SK-N-SH treated with all-trans-retinoic acid at 6 μM for 48 hours (cell line): ENCODE data around the gene DHX58.

ENCODE experiments used
- ATAC-seq: fragments of 200-7000 bp; cut with Tn5 transposase; 3 replicates; pipeline ENCODE4 v1.9.1; 2020; ENCODE audit warnings: mild to moderate bottlenecking, moderate library complexity
- BACH2 ChIP-seq: fragments of 250-450 bp; sonication (Bioruptor Pico); IDR thresholded peaks from 2 replicates; pipeline ENCODE4 v1.9.0; 2021; ENCODE audit warnings: mild to moderate bottlenecking, borderline replicate concordance
- CREB5 ChIP-seq: fragments of 250-450 bp; sonication (Bioruptor Pico); IDR thresholded peaks from 2 replicates; pipeline ENCODE4 v1.5.1; 2020; ENCODE audit warnings: low read depth, mild to moderate bottlenecking, moderate library complexity
- CSDC2 ChIP-seq: fragments of 250-450 bp; sonication (Bioruptor Pico); IDR thresholded peaks from 2 replicates; pipeline ENCODE4 v1.5.0; 2020; ENCODE audit warnings: mild to moderate bottlenecking, moderate library complexity
- ESRRG ChIP-seq: fragments of 250-450 bp; sonication (Bioruptor Pico); IDR thresholded peaks from 2 replicates; pipeline ENCODE4 v1.6.1; 2021; ENCODE audit warnings: mild to moderate bottlenecking
- GLIS3 ChIP-seq: fragments of 250-450 bp; sonication (Bioruptor Pico); IDR thresholded peaks from 2 replicates; pipeline ENCODE4 v1.5.0; 2020; ENCODE audit warnings: mild to moderate bottlenecking, moderate library complexity
- ISL1 ChIP-seq: fragments of 250-450 bp; sonication (Bioruptor Pico); IDR thresholded peaks from 2 replicates; pipeline ENCODE4 v2.1.2; 2022; ENCODE audit warnings: mild to moderate bottlenecking, moderate library complexity
- OSR1 ChIP-seq: fragments of 250-450 bp; sonication (Bioruptor Pico); IDR thresholded peaks from 2 replicates; pipeline ENCODE4 v1.8.0; 2022; ENCODE audit warnings: moderate library complexity, mild to moderate bottlenecking, inconsistent platforms
- PATZ1 ChIP-seq: fragments of 250-450 bp; sonication (Bioruptor Pico); IDR thresholded peaks from 2 replicates; pipeline ENCODE4 v1.8.0; 2020; ENCODE audit warnings: mild to moderate bottlenecking, moderate library complexity, borderline replicate concordance
- POU6F1 ChIP-seq: fragments of 250-450 bp; sonication (Bioruptor Pico); IDR thresholded peaks from 2 replicates; pipeline ENCODE4 v1.8.0; 2021; ENCODE audit warnings: low read depth, mild to moderate bottlenecking, moderate library complexity, borderline replicate concordance
- PPARA ChIP-seq: fragments of 250-450 bp; sonication (Bioruptor Pico); IDR thresholded peaks from 2 replicates; pipeline ENCODE4 v1.5.0; 2020; ENCODE audit warnings: mild to moderate bottlenecking, borderline replicate concordance
- RARB ChIP-seq: fragments of 250-450 bp; sonication (Bioruptor Pico); IDR thresholded peaks from 2 replicates; pipeline ENCODE4 v1.8.0; 2021; ENCODE audit warnings: mild to moderate bottlenecking, moderate library complexity
- SNAI2 ChIP-seq: fragments of 250-450 bp; sonication (Bioruptor Pico); IDR thresholded peaks from 2 replicates; pipeline ENCODE4 v1.5.0; 2020; ENCODE audit warnings: mild to moderate bottlenecking, moderate library complexity
- TCF4 ChIP-seq: fragments of 250-450 bp; sonication (Bioruptor Pico); IDR thresholded peaks from 2 replicates; pipeline ENCODE4 v1.8.0; 2021; ENCODE audit warnings: mild to moderate bottlenecking, moderate library complexity, borderline replicate concordance
- TSHZ2 ChIP-seq: fragments of 250-450 bp; sonication (Bioruptor Pico); IDR thresholded peaks from 2 replicates; pipeline ENCODE4 v1.5.0; 2020; ENCODE audit warnings: mild to moderate bottlenecking, moderate library complexity
- ZC3H10 ChIP-seq: fragments of 250-450 bp; sonication (Bioruptor Pico); IDR thresholded peaks from 2 replicates; pipeline ENCODE4 v1.5.1; 2021; ENCODE audit warnings: mild to moderate bottlenecking, moderate library complexity
- ZFP3 ChIP-seq: fragments of 250-450 bp; sonication (Bioruptor Pico); IDR thresholded peaks from 2 replicates; pipeline ENCODE4 v1.5.0; 2020; ENCODE audit warnings: mild to moderate bottlenecking, moderate library complexity
- ZFP30 ChIP-seq: fragments of 450-650 bp; formaldehyde crosslinking; IDR thresholded peaks from 2 replicates; pipeline ENCODE4 v1.5.0; 2022; ENCODE audit warnings: mild to moderate bottlenecking, moderate library complexity
- ZNF565 ChIP-seq: fragments of 450-650 bp; formaldehyde crosslinking; conservative IDR thresholded peaks from 2 replicates; pipeline ENCODE4 v1.5.0; 2020; ENCODE audit warnings: low read depth, mild to moderate bottlenecking, moderate library complexity
- ZNF8 ChIP-seq: fragments of 450-650 bp; formaldehyde crosslinking; IDR thresholded peaks from 2 replicates; pipeline ENCODE4 v1.5.0; 2020; ENCODE audit warnings: mild to moderate bottlenecking, moderate library complexity

DHX58 gene

GRCh38 chr17:42135151-42135550 lies 22.6 kb upstream of the DHX58 start:
- TF ChIP-seq ZC3H10 (CRISPR knock-in tag) (no peak), TSHZ2 (no peak)
- TF ChIP-seq, all 23 proteins: peak for 0
- ATAC-seq, result no peak

GRCh38 chr17:42133461-42134041 lies 21.0 kb upstream of the DHX58 start:
- TF ChIP-seq PPARA (CRISPR knock-in tag) (no peak), ESRRG (no peak), ZFP3 (no peak), CSDC2 (CRISPR knock-in tag) (no peak), ISL1 (no peak), BACH2 (CRISPR knock-in tag) (no peak), CREB5 (CRISPR knock-in tag) (no peak), POU6F1 (CRISPR knock-in tag) (no peak), GLIS3 (CRISPR knock-in tag) (no peak), PATZ1 (CRISPR knock-in tag) (no peak), ZFP30 (CRISPR knock-in tag) (no peak), ZNF8 (CRISPR knock-in tag) (no peak), TSHZ2 (no peak), TCF4 (no peak), RARB (CRISPR knock-in tag) (no peak), SNAI2 (CRISPR knock-in tag) (no peak), OSR1 (CRISPR knock-in tag) (no peak)
- ATAC-seq, result no peak

GRCh38 chr17:42132941-42133340 lies 20.4 kb upstream of the DHX58 start:
- peak; percentile 79 for ATAC-seq
- TF ChIP-seq ZNF565, result no peak
- TF ChIP-seq SNAI2 (CRISPR knock-in tag), result no peak

- ATAC-seq, result no peak
- no peak for TF ChIP-seq CREB5 (CRISPR knock-in tag)
- TF ChIP-seq PPARA (CRISPR knock-in tag), result no peak
- TF ChIP-seq BACH2 (CRISPR knock-in tag), result no peak
- TF ChIP-seq TSHZ2, result no peak
- TF ChIP-seq ZNF8 (CRISPR knock-in tag), result no peak
- TF ChIP-seq ZNF565, result no peak
- TF ChIP-seq ZC3H10 (CRISPR knock-in tag), result no peak
- TF ChIP-seq SNAI2 (CRISPR knock-in tag), result no peak
Measured at GRCh38 chr17:42131981-42132432, 19.5 kb upstream of the DHX58 start.
